ENCODE results near the gene DDR2. TPM values are rescaled to one million over a fixed set of nuclear protein-coding genes. Genes with fewer than 3 reads are reported as not detected.

DDR2 gene
- total RNA-seq, 1 experiment from 2014 or later, result 1.9 TPM

- no TSS peak for BruUV-seq (replicated peaks)
- POLR2A ChIA-PET, result interaction anchor here (0.5 kb wide), 1 partner anchor 23 kb away, joined by 3 read pairs; no protein-coding TSS in a partner anchor
- no peak overlapping the region for H3K4me3 ChIP-seq (ENCODE audit: low read depth in 2 of 2, low read length in 2 of 2)
- no peak for TF ChIP-seq POLR2AphosphoS5 (IDR thresholded peaks at IDR 0.05; ENCODE audit: low read depth, low read length)
- TF ChIP-seq CTCF (IDR thresholded peaks at IDR 0.05), result no peak
- TF ChIP-seq TCF7L2 (IDR thresholded peaks at IDR 0.05; ENCODE audit: low read depth, low read length), result no peak
- no peak for TF ChIP-seq SIN3A (IDR thresholded peaks at IDR 0.05; ENCODE audit: borderline replicate concordance, insufficient read depth, low read depth, low read length)
- TF ChIP-seq REST (IDR thresholded peaks at IDR 0.05; ENCODE audit: insufficient read depth in 1 of 2, low read depth in 2 of 2, low read length in 1 of 2), result no peak
- H3K4me1 ChIP-seq (ENCODE audit: control insufficient read depth, insufficient read depth, low read length), result no peaks in the 10 kb centered on the region; the same call in 1 of the 2 replicates
- ATAC-seq (no peak), DNase-seq (ENCODE audit: low read depth, low spot score) (no peak)
- no peak overlapping the region for H3K27ac ChIP-seq (ENCODE audit: low read length)
- intact Hi-C loops (cut with micrococcal nuclease; ENCODE audit: unreplicated experiment) (no loop called here), in situ Hi-C loops (cut with HindIII; ENCODE audit: low pct_unique_long_range_greater_than_20kb, low sequenced_read_pairs) (no loop called here)
- no peaks in the 10 kb centered on the region for H3K36me3 ChIP-seq (ENCODE audit: control insufficient read depth, insufficient read depth, low read length)
- no peaks in the 10 kb centered on the region for H3K27me3 ChIP-seq (ENCODE audit: control insufficient read depth, insufficient read depth, low read length)
- H3K9me3 ChIP-seq (ENCODE audit: control insufficient read depth, insufficient read depth, low read depth, low read length), result no peaks in the 10 kb centered on the region
- CTCF ChIA-PET, result no interaction called here
Observed at GRCh38 chr1:162662013-162662412, 29.7 kb downstream of the DDR2 start.

GRCh38 chr1:162663086-162663485 is 30.8 kb downstream of the DDR2 start:
- Histone ChIP-seq H3K27ac (ENCODE audit: low read length) (no peak overlapping the region), H3K9me3 (ENCODE audit: control insufficient read depth, insufficient read depth, low read depth, low read length) (no peaks in the 10 kb centered on the region), H3K4me1 (ENCODE audit: control insufficient read depth, insufficient read depth, low read length) (no peaks in the 10 kb centered on the region; the same call in 1 of the 2 replicates), H3K27me3 (ENCODE audit: control insufficient read depth, insufficient read depth, low read length) (no peaks in the 10 kb centered on the region), H3K4me3 (ENCODE audit: low read depth in 2 of 2, low read length in 2 of 2) (no peak overlapping the region), H3K36me3 (ENCODE audit: control insufficient read depth, insufficient read depth, low read length) (no peaks in the 10 kb centered on the region)
- DNase-seq (ENCODE audit: low read depth, low spot score) (no peak), ATAC-seq (no peak)
- intact Hi-C loops (cut with micrococcal nuclease; ENCODE audit: unreplicated experiment) (no loop called here), in situ Hi-C loops (cut with HindIII; ENCODE audit: low pct_unique_long_range_greater_than_20kb, low sequenced_read_pairs) (no loop called here)
- BruUV-seq (replicated peaks), result no TSS peak
- CTCF ChIA-PET, result no interaction called here
- POLR2A ChIA-PET, result no interaction called here
- TF ChIP-seq TCF7L2 (IDR thresholded peaks at IDR 0.05; ENCODE audit: low read depth, low read length) (no peak), SIN3A (IDR thresholded peaks at IDR 0.05; ENCODE audit: borderline replicate concordance, insufficient read depth, low read depth, low read length) (no peak), REST (IDR thresholded peaks at IDR 0.05; ENCODE audit: insufficient read depth in 1 of 2, low read depth in 2 of 2, low read length in 1 of 2) (no peak), CTCF (IDR thresholded peaks at IDR 0.05) (no peak), POLR2AphosphoS5 (IDR thresholded peaks at IDR 0.05; ENCODE audit: low read depth, low read length) (no peak)
